ENCODE measurements around the gene SPINK14.

DNA sequence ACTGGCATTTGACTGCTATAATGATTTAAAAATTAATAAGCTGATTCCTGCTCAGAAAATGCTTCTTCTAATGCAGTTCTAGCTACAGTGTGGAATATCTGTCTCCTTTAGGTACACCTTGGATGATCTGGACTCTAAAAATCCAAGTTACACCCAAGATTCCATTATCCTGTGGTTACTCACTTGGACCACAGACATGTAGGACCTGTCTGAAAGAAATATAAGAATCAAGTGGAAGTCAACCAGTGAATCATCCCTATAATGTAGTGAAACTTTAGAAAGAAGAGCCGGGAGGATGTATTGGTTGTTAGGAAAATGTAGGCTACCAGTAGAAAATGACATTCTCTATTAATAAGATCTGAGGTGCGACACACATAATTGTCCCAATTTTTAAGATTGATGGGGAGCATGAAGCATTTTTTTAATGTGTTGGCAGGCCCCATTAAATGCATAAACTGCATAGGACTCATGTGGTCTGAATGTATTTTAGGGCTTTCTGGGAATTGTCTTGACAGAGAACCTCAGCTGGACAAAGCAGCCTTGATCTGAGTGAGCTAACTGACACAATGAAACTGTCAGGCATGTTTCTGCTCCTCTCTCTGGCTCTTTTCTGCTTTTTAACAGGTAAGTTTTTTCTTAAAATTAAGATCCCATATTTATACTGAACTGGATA, 34.3 kb downstream of the SPINK14 start, which contains the start of gene SPINK6:
- TF ChIP-seq CTCF (IDR thresholded peaks at IDR 0.05; ENCODE audit: low read depth, low read length) (no peak), POLR2A (IDR thresholded peaks at IDR 0.05; ENCODE audit: extremely low read depth, insufficient read length) (no peak), MYC (IDR thresholded peaks at IDR 0.05; ENCODE audit: low read depth, low read length) (no peak)
- TF ChIP-seq, protein P1, sequence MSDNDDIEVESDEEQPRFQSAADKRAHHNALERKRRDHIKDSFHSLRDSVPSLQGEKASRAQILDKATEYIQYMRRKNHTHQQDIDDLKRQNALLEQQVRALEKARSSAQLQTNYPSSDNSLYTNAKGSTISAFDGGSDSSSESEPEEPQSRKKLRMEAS (IDR thresholded peaks at IDR 0.05; ENCODE audit: low read depth, low read length) = no peak
